HL-60/S4 treated with retinoic acid at 250 ng/mL for 4 days and 3 days (cell line): ENCODE measurements around the gene PILRA.
"Not testable (repeated sequence)": the region's sequence is repeated elsewhere in the genome, so short reads cannot be mapped to it uniquely, and the experiment has no call there.

Experiments used
- in situ Hi-C: fragments of 300-500 bp; cut with MboI; formaldehyde crosslinking; loops from 2 replicates; pipeline ENCODE4 v1.7.0; 2022; ENCODE audit warnings: low sequenced_read_pairs

PILRA gene

DNA sequence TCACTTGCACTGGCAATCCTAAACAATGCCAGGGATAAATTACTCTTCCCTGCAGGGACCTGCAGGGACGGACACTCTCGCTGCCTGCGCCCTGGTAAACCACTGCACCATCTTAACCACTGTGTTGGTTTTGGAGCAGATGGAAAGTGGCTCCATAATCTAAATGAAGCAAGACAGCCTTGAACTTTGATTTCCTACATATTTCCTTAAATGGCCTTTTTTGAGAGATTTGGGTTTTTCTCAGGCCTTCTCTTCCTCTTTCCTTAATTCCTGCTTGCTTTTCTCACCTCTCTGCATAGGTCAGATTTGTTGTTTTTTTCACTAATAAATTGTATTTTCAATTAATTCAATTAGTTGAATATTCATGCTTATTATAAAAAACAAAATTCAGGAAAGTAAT, 2.8 kb downstream of the PILRA start:
- in situ Hi-C loops = no loop called here

GRCh38 chr7:100378114-100378755, 4.9 kb downstream of the PILRA start:
- in situ Hi-C loops = no loop called here

DNA sequence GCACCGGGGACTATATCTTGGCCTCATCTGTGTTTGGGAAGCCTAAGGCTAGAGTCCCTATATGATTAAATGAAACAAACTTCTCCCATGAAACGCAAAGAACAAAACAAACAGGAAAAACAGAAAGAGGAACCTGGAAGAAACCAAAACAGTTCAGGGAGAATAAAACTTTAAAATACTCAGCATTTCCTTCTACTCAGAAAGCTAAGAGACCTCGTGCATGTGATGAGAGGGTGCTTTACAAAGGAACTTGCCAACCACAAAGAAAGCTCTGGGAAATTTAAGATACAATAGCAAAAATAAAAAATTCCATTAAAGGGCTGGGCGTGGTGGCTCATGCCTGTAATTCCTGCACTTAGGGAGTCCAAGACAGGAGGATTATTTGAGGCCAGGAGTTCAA, 6.9 kb downstream of the PILRA start:
- in situ Hi-C loops = no loop called here

DNA sequence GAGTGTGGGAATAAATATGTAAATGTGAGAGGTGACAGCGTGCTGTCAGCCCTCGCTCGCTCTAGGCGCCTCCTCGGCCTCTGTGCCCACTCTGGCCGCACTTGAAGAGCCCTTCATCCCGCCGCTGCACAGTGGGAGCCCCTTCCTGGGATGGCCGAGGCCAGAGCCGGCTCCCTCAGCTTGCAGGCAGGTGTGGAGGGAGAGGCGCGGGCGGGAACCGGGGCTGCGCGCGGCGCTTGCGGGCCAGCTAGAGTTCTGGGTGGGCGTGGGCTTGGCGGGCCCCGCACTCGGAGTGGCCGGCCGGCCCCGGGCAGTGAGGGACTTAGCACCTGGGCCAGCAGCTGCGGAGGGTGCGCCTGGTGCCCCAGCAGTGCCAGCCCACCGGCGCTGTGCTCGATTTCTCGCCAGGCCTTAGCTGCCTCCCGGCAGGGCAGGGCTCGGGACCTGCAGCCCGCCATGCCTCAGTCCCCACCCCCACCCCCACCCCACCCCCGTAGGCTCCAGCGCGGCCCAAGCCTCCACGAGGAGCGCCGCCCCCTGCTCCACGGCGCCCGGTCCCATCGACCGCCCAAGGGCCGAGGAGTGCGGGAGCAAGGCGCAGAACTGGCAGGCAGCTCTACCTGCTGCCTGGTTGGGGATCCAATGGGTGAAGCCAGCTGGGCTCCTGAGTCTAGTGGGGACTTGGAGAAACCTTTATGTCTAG, 8.4 kb downstream of the PILRA start:
- in situ Hi-C loops = not testable (repeated sequence)

- in situ Hi-C loops = not testable (repeated sequence)
These were observed 9.1 kb downstream of the PILRA start for GRCh38 chr7:100382234-100382853.

- in situ Hi-C loops = no loop called here
These were observed 11.5 kb downstream of the PILRA start for GRCh38 chr7:100384628-100385294.

DNA sequence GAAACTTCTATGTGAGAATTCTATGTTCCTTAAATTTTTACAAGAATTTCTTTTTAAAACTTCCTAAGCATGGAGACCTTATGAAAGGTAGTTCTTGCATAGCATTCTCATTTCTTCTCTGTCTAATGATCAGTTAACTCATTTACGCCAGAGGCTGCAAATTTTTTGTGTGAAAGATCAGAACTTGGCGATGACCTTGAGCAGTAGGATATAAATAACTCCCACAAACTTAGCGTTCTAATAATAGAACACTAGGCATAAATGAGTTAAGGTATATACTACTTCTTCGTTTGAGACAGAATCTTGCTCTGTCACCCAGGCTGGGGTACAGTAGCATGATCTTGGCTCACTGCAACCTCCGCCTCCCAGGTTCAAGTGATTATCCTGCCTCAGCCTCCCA, 13.7 kb downstream of the PILRA start:
- in situ Hi-C loops = no loop called here

DNA sequence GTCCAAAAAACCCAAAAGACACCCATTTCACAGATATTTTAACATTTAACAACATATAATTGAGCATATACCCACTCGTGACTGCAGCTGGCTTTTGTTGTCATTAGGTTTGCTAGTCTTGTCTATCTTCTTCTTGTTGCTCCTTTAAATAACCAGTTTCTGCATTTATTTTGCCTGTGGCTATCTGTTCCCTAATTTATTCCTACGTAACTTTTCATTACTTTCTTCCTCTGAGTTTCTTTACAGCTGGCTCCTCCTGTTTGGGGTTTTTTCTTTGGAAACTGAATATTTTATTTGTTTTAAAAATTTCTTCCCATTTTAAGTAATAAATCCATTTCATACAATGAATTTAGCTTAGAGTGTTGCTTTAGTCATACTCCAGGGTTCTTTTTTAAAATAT, 14.4 kb downstream of the PILRA start:
- in situ Hi-C loops = no loop called here

DNA sequence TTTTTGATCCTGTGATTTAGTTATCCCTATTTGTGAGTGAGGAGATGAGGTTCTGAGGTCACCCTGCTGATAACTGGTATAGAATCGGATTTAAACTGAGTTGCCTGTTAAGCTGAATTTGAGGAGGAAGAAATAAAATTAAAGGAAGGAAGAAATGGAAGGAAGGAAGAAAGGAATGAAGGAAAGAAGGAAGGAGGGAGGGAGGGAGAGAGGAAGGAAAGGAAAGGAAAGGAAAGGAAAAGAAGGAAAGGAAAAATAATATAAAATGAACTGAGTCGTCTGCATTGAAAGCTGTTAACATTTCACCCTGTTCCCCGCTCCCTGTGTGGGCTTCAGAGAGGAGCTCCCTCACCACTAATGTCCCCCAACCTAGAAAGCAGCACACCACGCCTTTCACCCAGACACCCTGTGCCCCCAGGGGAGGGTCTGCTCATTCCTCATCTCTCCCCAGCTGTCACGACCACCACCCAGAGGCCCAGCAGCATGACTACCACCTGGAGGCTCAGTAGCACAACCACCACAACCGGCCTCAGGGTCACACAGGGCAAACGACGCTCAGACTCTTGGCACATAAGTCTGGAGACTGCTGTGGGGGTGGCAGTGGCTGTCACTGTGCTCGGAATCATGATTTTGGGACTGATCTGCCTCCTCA, 16.3 kb downstream of the PILRA start:
- in situ Hi-C loops = no loop called here

DNA sequence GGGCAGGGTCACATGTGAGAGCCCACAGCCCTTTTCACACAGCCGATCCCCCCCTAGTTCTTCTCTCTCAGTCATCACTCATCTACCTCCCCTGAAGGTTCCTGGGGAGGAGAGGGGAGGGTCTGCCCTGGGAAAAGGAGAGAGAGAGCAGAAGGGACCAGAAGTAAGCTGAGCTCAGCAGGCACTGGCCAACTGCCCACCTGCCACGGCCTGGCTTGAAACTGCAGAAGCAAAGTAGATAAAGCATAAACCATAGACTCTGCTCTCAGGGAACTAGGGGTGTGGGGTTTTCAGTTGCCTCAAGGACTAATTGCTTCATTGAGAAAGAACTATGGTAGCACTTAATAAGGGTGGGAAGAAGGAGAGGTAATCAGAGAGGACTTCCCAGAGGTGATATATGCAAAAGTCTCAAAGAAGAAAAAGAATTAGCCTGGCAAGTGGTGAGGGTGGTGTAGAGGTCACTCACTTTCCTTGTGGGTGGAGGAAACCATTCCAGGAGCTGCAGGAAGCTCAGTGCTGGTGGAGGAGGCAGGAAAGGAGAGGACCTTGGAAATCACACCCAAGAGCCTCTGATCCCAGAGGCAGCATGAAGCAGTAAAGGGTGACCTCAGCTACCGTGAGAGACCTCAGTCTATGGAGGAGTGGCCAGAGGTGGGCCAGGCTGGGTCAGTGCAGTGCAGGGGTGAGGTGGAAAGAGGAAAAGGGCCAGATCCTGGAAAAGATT, 17.2 kb downstream of the PILRA start:
- in situ Hi-C loops = no loop called here

DNA sequence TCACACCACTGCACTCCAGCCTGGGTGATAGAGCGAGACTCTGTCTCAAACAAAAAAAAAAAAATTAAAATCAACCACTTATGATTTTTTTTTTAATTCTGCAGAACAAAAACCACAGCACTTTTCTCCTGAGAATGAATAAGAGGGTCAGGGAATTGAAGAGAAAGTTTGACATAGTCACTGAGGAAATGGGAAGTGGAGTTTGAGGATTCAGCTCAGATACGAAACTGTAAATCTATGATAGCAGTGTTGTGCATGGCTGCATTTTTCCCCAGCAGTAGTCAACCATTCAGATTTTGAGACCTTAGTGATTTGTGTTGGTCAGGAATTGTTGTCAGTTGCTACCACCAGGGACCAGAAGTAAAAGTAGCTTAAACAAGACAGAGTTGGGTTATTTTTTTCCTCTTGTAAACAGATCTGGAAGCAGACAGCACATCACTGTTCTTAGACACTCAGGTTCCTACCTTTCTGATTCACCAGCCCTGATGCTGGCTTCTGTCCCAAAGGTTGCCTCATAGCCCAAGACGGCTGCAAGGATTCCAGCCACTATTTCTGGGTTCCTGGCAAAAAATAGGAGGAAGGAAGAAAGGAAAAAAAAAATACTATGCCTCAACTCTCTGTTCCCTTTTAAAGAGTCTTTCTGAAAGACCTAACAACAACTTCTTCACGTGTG, 20.1 kb downstream of the PILRA start:
- in situ Hi-C loops = no loop called here

DNA sequence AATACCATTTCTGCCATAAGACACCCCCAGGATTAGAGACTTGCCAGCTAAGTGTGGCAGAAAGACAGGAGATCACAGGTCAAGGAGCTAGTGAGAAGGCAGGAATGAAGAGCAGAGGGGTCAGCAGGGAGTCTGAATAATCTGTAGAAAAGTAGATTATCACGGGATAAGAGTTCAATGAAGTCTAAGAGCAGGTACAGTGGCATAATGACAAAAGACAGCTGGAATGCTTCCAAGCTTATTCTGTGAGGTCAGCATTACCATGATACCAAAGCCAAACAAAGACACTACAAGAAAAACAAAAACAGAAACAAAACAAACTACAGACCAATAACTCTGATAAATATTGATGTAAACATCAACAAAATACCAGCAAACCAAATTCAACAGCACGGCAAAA, 20.8 kb downstream of the PILRA start:
- in situ Hi-C loops = no loop called here

DNA sequence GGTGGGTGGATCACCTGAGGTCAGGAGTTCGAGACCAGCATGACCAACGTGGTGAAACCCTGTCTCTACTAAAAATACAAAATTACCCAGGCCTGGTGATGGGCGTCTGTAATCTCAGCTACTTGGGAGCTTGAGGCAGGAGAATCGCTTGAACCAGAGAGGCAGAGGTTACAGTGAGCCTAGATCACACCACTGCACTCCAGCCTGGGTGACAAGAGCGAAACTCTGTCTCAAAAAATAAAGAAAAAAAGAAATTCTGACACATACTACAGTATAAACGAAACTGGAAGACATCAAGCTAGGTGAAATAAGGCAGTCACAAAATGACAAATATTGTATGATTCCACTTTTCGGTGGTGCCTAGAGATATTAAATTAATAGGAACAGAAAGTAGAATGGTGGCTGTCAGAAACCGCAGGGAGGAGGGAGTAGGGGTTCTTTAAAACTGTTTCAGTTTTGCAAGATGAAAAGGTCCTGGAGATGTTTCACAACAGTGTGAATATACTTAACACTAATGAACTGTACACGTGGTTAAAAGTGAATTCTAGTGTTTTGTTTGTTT, 23.2 kb downstream of the PILRA start:
- in situ Hi-C loops = no loop called here

GRCh38 chr7:100397315-100398081, 24.2 kb downstream of the PILRA start:
- in situ Hi-C loops = no loop called here

DNA sequence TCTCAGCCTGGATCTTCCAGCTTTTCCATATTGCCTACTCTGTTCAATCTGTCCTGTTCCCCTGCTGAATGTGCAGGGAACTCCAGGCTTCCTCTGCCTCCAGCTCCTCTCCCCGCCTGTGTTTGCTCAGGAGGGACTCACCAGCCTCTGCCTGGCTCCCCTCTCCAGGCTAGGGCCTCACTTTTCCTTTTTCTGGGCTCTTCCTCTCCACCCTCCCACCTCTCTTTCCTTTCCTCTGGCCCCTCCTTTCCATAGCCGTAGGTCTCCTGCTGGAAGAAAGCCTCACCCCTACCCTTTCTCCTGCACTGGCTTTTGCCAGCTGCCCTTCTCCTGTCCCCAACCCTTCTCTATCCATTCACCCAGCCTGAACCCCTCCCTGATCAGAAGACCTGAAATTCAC, 25.0 kb downstream of the PILRA start:
- in situ Hi-C loops = no loop called here

DNA sequence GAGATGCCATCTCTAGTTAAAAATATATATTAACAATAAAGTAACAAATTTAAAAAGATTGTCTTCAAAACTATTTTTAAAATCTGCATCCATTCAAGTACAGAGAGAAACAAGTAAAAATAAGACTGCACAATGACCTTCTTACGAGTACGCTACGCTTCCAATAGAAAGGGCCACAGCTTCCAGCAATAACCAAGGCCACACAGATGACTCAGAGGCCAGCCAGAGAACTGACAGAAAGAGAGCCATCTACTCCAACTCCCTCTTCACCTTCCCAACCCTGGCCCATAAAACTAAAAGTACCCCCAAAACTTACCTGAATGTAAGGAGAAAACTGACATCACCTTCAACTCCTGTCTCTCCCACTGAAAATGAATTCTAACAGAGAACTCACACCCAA, 26.8 kb downstream of the PILRA start:
- in situ Hi-C loops = no loop called here

DNA sequence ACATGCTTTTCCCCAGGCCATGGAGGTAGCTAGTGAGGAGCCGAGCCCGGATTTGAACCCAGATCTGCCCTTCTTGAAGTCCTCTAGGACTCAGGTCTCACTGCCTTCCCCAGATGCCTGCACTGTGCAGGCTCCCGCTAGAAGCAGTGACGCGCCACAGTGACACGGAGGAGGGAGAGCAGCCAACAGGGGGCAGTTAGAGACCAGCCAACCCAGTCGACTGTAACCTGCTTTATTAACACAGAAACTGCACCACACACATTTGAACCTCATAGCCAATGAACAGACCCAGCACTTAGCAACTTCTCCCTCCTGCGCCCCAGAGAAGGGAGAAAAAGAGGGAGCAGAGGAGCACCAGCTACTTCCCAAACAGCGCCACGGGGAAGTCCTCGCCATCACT, 27.4 kb downstream of the PILRA start:
- in situ Hi-C loops = no loop called here

- in situ Hi-C loops = no loop called here
These were observed 28.5 kb downstream of the PILRA start for GRCh38 chr7:100401811-100402210.

GRCh38 chr7:100402241-100402640, 29.0 kb downstream of the PILRA start:
- in situ Hi-C loops = no loop called here
